SK-MEL-5 (cell line): Measurements from ENCODE around the gene FCN1. TPM values are rescaled to one million over a fixed set of nuclear protein-coding genes. Genes with fewer than 3 reads are reported as not detected.

Experiments
- DNase-seq: peaks from one replicate; pipeline ENCODE4 v3.0.0-alpha.2; 2016; ENCODE audit warnings: low read depth, low spot score
- in situ Hi-C: cut with HindIII; loops from 2 replicates; pipeline ENCODE4 v1.10.0; 2016; ENCODE audit warnings: low sequenced_read_pairs, high pct_unique_total_duplicates, low pct_unique_long_range_greater_than_20kb
- total RNA-seq: library from RNA; depleted of rRNA; stranded (reverse); fragments of >200 nt; shearing (Covaris generic); gene quantifications from 2 replicates; pipeline ENCODE4 v1.2.3, GENCODE V29; 2014

Gene FCN1
- total RNA-seq, 1 experiment from 2014 or later = not detected

DNA sequence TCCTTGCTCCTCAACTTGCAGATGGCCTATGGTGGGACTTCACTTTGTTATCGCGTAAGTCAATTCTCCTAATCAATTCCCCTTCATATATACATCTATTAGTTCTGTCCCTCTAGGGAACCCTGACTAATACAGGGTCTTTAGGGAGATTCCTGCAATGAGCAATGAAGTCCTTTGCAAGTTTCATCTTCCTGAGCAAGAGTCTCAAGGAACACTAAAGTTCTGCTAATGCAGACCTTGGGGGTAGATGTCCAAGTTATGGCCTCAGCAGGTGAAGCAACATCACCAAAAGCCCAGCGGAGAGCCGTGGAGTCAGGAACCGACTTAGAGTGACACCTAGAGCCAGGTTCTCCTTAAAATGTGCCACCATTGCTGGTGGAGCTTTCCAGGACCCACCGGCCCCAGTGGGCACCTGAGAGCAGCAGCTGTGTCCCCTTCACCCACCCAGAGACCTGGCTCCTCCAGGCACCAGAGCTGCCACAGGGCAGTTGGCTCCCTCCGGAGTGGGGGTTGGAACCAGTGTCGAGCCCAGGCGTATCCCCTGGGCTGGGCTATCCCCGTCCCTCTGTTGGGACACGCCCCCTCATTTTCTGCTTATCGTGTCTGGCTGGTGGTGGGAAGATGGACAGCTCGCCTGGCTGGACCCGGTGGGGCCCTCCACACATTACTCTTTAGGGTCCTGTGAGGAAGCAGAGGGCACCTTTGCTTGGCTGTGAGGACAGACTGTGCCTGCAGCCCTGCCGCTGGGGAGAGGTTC lies 10.9 kb upstream of the FCN1 start:
- in situ Hi-C loops = no loop called here
- DNase-seq = no peak

- in situ Hi-C loops = no loop called here
- DNase-seq = no peak
These were observed 7.3 kb upstream of the FCN1 start for GRCh38 chr9:134925011-134925511.

GRCh38 chr9:134923466-134923865 lies 5.8 kb upstream of the FCN1 start:
- in situ Hi-C loops = no loop called here
- DNase-seq = no peak

- DNase-seq = no peak
- in situ Hi-C loops = no loop called here
These were observed 5.2 kb upstream of the FCN1 start for GRCh38 chr9:134922932-134923240.

DNA sequence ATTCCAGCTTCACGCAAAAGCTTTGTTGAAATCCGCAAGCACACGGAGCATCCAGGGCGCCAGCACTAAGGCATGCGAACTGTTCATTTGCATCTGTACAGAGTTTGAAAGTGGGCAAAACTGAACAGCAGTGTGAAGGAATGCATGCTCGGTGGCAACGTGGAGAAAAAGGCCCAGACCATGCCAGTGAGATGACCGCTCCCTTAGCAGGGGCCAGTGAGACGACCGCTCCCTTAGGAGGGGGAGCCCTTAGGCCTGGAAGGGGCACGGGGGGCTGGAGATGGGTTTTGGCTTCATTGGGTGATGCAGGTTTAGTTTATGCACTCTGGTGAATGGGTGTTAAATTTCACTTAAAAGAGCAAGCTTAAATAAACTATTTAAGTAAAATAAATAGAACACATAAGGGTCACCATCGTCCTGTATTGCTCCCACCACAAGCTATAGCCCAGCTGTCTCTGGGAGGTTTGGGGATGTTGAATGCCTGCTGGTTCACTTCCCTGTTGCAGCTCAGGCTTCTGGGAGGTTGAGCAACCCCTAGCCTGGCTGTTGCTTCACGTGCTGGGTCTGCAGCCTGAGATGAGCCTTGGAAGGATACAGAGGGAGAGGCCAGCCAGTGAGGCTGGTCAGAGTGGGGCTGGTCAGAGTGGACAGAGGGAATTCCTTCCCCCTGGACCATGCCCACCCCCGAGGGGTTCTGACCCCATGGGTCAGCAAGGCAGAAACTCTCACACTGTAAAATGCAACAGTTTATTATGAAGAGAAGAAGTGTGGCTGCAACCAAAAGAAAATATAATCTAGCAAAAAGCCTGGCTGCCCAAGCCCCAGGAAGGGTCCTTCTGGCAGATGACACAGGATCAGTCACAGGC lies 4.6 kb upstream of the FCN1 start:
- DNase-seq = no peak
- in situ Hi-C loops = no loop called here

DNA sequence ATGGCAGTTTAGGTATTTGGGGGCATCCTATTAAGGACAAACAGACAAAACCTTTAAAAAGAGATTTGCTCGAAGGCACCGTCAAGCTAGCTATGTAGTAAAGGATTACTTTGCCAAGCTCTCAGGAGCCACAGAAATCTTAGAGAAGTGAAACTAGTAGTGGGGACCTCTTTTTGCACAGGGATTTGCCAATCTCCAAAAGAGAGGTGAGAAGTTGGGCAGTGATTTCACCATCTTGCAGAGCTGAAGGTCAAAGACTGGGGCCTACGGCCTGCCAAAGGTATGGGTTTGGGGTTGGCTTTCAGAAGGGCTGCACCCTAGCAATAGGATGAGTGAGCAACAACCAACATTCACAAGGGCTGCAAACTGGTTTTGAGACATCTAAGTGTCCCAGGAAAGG lies 1.6 kb upstream of the FCN1 start:
- in situ Hi-C loops = no loop called here
- DNase-seq = no peak

DNA sequence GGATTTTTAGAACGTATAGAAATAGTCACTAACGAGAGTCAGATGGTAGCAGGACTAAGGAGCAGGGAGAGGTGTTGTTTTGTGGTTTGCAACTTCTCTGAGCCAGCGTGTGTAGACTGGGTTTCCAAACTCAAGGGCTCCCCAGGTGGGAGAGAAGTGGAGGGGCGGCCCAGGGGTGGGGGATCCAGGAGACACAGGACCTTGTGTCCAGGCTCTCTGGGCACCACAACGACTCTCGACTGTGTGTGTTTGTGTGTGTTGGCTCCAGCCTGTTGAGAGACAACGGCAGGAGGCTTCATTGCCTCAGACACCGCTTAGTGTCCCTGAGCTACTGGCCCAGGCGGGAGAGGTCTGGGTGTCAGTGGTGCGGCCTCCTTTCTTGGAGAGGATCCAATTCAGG lies 934 bp upstream of the FCN1 start:
- no peak for DNase-seq
- in situ Hi-C loops = no loop called here

DNA sequence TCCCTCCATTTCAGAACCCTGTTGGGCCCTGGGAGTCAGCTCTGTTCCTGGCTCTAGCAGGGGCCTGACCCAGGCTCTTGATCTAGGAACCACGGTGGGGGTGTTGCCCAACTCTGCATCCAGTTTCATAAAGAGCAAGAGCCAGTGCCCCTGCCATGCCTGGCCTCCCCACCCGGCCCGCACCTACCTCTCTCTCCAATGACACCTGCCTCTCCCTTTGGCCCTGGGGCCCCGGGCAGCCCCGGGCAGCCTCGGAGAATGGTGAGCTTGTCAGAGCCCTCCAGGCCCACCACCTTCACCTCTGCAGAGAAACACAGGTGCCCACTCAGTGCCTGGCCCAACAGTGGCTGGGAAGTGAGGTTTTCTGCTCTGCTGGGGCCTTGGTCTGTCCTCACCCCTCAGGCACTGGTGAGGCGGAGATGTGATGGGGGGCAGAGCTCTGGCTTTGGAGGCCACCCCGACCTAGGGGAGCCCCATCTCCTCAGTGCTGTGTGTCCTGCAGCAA lies 1.5 kb downstream of the FCN1 start:
- in situ Hi-C loops = no loop called here
- no peak for DNase-seq

DNA sequence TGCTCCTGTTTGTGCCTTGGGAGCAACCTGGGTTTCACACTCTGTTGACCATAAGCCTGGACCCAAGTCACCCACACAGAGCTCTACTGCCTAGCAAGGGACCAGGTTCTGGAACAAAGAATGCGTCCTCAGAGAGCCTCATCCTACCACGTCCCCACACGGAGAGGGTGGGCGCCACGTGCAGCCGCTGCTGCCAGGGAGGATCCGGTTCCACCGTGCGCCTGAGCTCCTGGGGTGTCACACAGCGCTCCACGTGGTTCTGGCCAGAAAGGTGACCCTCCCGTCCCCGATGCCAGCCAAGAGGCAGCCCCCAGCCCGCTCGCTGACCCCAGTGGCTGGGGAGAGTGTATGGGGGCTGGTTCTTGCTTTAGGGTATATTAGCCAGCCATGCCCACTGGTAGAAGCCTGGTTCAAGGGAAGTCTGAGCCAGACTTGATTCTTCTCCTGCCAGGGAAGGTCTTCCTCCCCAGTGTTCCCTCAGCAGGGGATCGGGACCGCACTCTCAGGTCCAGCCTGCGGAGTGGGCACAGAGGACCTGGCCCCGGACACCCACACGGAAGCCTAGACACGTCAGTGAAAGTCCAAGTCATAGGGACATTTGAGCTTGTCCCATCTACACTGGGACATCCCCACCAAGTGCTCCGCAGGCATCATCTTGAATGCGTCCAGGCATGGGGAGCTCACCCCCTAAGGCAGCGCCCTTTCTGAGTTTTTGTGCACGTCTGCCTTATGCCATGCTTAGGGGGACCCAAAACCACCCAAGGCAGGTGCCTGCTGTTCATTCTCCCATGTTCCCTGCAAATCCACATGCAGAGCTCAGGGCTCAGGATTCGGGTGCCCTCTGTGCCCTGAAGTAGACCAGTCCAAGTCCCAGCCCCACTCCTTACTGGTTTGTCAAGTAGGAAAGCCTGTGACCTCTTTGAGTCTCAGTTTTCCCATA lies 2.4 kb downstream of the FCN1 start:
- no peak for DNase-seq
- in situ Hi-C loops = no loop called here

DNA sequence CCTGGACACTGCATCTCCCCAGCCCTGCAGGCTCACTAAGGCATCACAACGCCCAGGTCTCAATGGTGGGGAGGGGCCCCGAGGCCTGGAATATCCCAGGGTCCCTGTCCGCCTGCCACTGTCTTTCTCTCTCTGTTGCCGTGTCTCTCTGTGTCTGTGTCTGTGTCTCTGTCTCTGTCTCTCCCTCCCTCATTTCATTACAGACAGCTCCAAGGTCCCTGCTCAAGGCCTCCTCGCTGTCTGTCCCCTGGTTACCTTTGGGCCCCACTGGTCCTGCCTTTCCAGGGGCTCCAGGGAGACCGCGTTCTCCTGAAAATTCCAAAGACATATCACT lies 3.2 kb downstream of the FCN1 start:
- DNase-seq = no peak
- in situ Hi-C loops = no loop called here

DNA sequence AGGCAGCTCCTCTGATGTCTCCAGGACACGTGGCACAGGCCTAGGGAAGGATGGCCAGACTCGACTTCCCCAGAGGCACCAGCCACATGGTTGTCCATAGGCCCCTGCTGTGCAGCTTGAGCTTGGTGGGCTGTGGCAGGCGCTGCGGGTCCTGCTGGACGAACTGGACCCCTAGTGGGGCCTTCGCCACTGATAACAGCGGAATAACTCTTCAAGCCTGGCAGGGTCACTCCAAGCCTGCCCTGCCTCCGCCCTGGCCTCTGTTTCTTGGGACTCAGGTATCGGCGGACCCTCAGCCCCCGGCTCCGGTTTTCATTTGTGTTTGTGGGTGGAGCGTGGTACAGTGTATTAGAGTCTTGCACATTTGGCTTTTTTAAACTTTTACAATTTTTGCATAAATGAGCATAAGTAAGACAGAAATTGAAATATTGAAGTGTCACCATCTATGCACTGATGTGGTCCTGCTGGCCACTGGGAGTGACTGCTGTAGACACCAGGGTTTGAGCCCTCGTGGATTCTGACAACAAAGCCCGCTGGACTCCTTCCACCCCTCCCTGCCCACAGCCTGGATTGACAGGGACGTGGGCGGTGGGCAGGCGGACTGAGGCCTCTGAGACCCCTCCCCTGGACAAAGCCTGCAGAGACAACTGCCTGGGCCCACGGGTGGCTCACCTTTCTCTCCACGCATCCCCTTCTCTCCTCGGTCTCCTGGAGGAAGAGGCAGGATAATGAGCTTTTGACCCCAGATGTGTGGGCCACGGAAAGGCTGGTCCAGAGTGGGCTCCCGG lies 3.8 kb downstream of the FCN1 start:
- DNase-seq = no peak
- in situ Hi-C loops = no loop called here

DNA sequence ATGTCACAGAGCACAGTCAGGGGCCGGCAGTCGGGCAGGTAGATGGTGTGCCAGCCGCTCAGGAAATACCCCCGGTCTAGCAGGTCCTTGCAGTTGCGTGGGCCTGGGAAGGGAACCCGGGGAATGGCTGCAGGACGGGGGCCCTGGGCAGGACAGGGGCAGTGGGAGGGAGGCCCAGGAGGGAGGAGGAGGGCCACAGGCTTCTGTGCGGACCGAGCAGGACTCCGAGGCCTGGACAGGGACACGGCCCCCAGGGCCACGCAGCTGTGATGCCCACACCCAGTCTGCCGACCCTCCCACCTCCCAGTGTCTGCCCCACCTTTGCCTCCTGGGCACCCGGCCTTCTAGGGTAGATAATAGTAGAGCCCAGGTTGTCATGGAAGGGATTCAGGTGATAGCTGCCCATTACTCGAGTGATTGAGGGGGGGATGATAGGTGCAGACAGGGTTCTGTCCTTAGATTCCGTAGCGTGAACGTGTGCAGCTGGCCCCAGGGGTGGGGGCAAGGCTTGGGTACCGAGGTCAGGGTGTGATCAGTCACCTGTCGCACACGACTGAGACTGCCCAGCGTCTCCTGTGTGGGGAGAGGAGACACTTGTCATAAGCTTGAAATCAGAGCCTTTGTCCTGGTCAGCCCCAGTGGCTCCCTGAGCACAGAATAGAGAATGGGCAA lies 4.5 kb downstream of the FCN1 start:
- in situ Hi-C loops = no loop called here
- DNase-seq = no peak

DNA sequence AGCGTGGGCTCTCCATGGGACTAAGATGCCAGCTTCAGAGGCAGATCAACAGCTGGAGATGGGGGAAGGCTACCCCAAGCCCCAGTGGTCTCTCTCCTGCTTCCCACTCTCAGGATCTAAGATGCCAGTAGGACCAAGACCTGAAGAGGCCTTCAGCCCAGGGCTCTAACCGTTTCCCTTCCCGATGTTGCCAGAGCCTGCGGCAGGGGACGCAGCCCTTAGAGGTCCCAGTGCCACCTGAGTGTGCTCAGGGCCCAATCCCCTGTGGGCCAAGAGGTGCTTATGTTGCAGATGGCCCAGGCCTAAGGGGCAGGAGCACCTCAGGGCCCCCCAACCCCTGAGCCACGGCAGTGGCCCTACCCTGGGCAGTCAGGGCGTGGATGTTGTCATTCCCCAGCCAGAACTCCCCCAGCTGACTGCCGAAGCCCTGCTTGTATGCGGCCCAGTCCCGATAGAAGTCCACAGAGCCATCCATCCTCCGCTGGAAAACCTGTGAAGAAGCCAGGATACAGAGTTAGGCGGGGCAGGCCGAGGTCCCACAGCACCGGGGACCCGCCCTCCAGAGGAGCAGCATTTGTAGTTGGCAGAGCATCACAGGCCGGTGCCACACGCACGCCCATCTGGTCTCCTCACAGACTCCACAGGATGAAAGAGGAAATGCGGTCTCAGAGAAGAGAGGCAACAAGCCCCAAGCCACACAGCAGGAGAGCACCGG lies 5.4 kb downstream of the FCN1 start:
- DNase-seq = no peak
- in situ Hi-C loops = no loop called here

DNA sequence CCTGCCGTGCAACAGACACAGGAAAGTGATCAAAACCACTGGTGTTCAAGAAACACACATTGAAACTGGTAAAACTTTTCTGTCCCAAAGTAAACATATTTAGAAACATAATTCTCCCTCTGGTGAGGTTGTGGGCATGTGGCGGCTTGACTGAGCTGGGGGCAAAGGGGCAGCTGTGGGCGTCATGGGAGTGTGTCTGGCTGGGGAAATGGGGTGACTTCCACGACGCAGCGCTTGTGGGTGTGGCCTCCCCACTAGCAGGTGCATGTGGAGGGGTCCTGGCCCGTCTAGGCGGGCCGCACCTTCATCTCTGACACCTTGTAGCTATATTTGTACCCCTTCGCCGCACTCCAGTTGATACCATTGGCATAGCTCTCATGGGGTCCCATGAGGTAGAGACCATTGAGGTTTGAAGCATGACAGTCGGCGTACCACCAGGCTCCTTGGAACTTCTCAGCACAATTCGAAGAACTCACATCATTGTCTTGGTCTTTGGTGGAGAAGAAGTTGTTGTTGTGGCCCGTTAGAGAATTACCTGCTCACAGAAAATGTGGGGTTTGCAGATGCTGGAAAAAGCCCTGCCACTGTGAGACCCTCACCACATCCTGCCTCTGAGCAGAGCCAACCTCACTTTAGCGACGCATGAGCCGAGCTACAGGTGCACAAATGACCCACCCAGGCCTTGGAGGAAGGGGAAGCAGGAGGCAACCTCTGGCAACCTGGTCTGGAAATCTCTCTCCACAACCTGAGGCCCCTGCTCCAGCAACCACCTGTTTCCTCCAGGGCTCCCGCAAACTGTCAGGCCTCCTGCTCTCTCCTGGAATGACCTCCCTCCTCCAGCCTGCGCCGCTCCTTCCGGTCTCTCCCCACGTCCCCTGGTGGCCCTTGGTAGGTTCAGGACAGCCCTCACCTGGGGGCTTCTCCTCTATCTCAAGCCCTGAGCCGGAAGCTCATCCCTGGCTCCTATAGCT lies 7.9 kb downstream of the FCN1 start:
- DNase-seq = no peak

More for the DNA sequence above, 7.9 kb downstream of the FCN1 start:
- in situ Hi-C loops = no loop called here
